Mucosa of stomach (tissue), 1 donor: ENCODE data around the gene PPDPF.

Experiments used
- H3K27me3 ChIP-seq: one replicate; pipeline ENCODE4 v1.7.0; 2013; ENCODE audit warnings: mild to moderate bottlenecking, low read length; ENCODE audit not compliant: control insufficient read depth, insufficient read depth
- H3K36me3 ChIP-seq: one replicate; pipeline ENCODE4 v1.7.0; 2013; ENCODE audit warnings: low read length; ENCODE audit not compliant: control insufficient read depth, insufficient read depth
- H3K4me1 ChIP-seq: one replicate; pipeline ENCODE4 v1.7.0; 2013; ENCODE audit warnings: mild to moderate bottlenecking, low read length; ENCODE audit not compliant: control insufficient read depth, insufficient read depth
- H3K4me3 ChIP-seq: one replicate; pipeline ENCODE4 v1.7.0; 2013; ENCODE audit warnings: low read length
- H3K9ac ChIP-seq: one replicate; pipeline ENCODE4 v1.7.0; 2013; ENCODE audit warnings: mild to moderate bottlenecking, low read length, moderate library complexity
- H3K9me3 ChIP-seq: one replicate; pipeline ENCODE4 v1.7.0; 2013; ENCODE audit warnings: mild to moderate bottlenecking, low read length, moderate library complexity; ENCODE audit not compliant: control insufficient read depth
- donor health status: Pancreatic carcinoma.

The PPDPF gene

DNA sequence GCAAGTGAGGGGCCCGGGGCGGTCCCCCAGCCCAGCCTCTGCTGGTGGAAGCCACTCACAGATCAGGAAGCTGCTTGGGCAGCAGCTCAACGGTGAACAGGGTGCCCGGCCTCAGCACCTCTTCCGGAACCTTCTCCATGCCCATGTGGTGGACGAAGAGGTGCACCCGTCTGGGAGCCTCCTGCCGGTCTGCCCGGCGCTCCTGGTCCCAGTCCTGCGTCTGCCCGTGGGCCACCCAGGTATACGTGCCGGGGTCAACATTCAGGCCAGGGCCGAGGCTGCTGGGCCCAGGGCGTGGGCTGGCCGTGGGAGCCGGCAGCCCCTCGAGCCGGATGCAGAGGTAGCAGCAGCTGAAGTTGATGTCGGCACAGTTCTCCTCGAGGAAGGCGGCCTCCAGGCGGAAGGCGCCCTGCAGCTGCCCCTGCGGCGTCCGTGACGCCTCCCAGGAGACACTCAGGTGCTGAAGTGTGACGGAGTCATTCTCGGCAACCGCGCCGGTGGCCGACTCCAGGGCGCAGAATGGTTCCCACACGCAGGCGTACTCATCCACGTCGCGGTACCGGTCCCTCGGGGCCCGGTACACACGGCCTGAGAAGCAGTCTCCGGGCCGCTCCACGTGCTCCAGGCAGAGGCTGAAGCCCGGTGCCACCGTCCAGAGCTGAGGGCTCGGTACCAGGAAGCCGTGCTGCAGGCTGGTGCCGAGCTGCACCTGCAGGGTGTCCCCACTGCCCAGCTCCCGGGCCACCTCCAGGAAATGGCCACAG, 42.1 kb downstream of the PPDPF start:
- H3K36me3 ChIP-seq = peaks cover 21% of the 10 kb centered on the region
- H3K27me3 ChIP-seq = no peaks in the 10 kb centered on the region
- no peak overlapping the region for H3K4me3 ChIP-seq
- no peak overlapping the region for H3K9ac ChIP-seq
- H3K9me3 ChIP-seq = no peaks in the 10 kb centered on the region
- no peaks in the 10 kb centered on the region for H3K4me1 ChIP-seq

DNA sequence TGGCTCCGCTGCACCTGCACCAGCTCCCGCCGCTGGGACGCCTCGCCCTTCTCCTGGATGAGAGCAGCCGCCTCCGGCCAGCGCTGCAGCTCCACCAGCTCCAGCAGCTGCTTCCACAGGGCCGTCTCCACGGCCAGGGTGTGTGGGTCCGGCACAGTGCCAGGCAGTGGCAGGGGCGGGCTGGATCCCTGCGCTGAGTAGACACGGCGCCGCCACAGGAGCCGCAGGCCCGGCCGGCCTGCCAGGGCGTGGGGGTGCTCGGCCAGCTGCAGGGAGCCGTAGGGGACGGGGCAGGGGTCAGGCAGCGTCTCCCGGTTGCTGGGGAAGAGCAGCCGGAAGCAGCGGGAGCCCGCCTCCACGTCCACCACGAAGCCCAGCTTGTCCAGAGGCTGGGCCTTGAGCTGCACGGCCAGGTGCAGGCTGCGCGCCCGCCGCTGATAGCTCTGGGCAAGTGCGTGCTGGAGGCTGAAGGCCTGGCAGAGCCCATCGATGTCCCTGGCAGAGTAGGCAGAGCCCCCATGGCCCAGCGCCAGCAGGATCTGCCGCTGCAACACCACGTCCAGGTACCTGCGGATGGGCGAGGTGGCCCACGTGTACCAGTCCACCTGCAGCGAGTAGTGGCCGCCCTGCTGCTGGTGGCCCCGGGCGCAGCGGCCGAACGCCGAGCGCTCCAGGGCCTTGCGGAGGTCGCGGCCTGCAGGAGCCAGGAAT, 42.8 kb downstream of the PPDPF start:
- H3K36me3 ChIP-seq = peaks cover 21% of the 10 kb centered on the region
- no peaks in the 10 kb centered on the region for H3K9me3 ChIP-seq
- H3K4me1 ChIP-seq = no peaks in the 10 kb centered on the region
- no peaks in the 10 kb centered on the region for H3K27me3 ChIP-seq
- H3K4me3 ChIP-seq = no peak overlapping the region
- no peak overlapping the region for H3K9ac ChIP-seq

DNA sequence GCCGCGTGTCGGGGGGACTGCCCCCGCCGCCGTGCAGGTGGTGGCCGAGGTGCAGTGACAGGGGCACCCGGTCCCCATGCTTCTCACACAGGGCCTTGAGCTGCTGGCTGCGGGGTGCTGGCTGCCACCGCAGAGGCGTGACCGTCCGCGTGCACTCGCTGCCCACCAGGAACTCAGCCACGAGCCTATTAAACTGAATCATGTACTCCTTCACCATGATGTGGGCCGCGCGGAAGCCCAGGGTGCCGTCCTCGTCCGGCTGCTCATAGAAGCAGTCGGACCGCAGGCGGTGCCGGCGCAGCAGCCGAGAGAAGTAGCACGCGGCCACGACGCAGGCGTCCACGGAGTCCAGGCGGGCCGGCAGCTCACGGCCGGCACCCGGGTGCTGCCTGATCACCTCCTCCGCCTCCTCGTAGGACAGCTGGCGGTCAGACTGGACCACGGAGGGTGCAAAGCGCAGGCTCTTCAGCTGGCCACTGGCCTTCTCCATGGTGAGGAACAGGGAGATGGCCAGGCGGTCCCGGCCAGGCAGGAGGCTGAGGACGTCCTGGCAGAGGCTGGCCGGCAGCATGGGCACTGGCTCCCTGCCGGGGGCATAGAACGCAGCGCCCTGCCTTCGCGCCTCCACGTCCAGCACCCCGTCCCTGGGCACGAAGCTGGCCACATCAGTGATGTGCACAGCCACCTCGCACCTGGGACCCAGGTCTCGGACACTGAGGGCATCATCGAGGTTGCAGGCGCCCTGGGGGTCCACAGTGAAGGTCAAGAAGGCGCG, 43.7 kb downstream of the PPDPF start:
- H3K9me3 ChIP-seq = no peaks in the 10 kb centered on the region
- no peaks in the 10 kb centered on the region for H3K27me3 ChIP-seq
- H3K4me3 ChIP-seq = no peak overlapping the region
- H3K4me1 ChIP-seq = no peaks in the 10 kb centered on the region
- H3K36me3 ChIP-seq = peaks cover 21% of the 10 kb centered on the region
- no peak overlapping the region for H3K9ac ChIP-seq

DNA sequence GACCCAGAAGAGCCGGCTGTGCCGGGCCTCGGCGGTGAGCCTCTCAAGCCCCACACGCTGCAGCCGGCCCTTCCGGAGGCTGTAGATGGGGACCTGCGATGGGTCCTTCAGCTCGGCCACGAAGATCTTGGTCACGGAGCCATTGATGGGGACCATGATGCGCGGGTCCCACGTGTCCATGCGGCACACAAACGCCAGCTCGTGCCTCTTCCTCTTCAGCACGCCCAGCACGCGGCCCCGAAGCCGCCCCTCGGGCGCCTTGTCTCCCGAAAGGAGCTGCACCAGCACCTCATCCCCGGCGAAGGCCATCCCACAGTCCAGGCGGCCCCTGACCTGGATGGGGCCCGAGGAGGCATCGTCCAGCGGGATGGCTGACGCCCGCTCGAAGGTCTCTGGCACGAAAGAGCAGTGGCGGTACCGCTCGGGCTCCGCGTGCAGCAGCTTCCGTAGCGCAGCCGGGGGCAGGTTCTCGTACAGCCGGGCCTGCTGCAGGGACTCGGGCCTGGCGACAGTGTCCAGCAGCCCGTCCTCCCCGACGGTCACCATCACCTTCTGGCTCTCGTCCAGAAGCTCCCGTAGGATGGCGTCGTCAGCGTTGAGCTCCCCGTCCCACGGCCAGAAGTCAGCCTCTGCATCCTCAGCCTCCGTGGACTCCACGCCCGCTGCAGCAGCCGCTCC, 44.6 kb downstream of the PPDPF start:
- H3K9ac ChIP-seq = no peak overlapping the region
- no peaks in the 10 kb centered on the region for H3K9me3 ChIP-seq
- peaks cover 21% of the 10 kb centered on the region for H3K36me3 ChIP-seq
- H3K27me3 ChIP-seq = no peaks in the 10 kb centered on the region
- no peak overlapping the region for H3K4me3 ChIP-seq
- H3K4me1 ChIP-seq = no peaks in the 10 kb centered on the region

DNA sequence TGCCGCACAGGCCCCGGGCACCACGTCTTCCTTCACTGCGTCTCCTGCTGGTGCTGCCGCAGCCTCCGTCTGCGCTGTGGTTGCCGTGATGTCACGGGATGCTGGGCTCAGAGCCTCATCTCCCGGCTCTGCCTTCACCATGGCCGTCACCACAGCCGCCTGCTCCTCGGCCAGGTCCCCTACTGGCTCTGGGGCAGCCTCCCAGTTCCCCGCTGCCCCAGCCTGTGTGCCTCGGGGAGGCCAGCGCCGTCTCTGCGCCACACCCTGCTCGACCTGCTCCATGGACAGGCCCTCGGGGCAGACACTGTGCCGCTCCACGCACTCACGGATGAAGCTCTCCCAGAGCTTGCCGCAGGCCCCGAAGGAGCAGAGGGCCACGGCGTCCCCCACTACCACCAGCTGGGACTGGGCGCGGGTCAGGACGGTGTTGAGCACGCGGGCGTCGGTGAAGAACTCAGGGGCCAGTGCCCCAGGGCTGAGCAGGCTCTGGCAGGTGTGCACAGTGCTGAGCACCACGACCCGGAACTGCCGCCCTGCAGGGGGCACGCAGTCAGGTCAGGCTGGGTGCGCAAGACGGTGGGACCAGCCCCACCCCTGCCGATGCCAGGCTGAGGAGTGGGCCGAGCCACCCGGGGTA, 45.3 kb downstream of the PPDPF start:
- Histone ChIP-seq H3K27me3 (no peaks in the 10 kb centered on the region), H3K4me3 (no peak overlapping the region), H3K4me1 (no peaks in the 10 kb centered on the region), H3K36me3 (peaks cover 15% of the 10 kb centered on the region), H3K9ac (no peak overlapping the region), H3K9me3 (no peaks in the 10 kb centered on the region)

DNA sequence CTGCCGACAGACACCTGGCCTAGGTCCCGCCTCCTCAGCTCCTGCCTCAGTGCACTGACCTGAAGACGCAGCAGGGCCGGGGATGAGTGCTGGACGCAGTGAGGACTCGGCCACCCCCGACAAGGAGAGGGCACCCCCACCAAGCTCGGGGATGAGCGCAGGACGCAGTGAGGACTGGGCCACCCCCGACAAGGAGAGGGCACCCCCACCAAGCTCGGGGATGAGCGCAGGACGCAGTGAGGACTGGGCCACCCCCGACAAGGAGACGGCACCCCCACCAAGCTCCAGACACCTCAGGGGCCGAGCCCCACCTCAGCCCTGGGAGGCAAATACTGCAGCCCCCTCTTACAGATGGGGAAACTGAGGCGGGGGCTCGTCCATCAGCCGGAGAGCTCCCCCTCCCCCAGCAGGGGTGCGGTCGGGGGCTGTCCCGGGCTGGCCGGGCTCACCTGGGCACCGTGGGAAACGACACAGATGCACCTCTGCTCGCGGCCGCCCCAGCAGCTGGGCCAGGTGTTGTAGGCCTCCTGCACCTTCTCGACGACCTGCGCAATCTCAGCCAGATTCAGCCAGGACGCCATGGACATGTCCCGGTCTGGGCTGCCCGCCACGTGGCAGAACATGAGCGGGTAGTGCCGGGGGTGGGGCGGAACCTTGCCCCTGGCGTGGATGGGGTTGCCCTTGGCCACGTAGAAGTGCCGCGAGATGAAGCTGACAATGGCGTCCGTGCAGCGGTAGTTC, 46.0 kb downstream of the PPDPF start:
- no peaks in the 10 kb centered on the region for H3K9me3 ChIP-seq
- no peaks in the 10 kb centered on the region for H3K4me1 ChIP-seq
- no peak overlapping the region for H3K9ac ChIP-seq
- no peak overlapping the region for H3K4me3 ChIP-seq
- H3K36me3 ChIP-seq = peaks cover 14% of the 10 kb centered on the region
- H3K27me3 ChIP-seq = no peaks in the 10 kb centered on the region

DNA sequence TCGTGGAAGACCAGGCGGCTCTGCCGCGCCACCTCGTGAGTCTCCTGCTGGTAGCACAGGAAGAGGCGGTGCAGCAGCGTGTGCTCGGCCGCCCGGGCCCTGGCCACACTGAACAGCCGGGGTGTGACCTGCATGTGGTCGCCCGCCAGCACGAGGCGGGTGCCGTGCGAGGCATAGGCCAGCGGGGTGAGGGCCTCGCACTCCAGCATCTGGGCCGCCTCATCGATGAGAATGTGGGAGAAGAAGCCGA, 46.5 kb downstream of the PPDPF start:
- Histone ChIP-seq H3K4me1 (no peaks in the 10 kb centered on the region), H3K9me3 (no peaks in the 10 kb centered on the region), H3K27me3 (no peaks in the 10 kb centered on the region), H3K36me3 (peaks cover 13% of the 10 kb centered on the region), H3K4me3 (no peak overlapping the region), H3K9ac (no peak overlapping the region)

DNA sequence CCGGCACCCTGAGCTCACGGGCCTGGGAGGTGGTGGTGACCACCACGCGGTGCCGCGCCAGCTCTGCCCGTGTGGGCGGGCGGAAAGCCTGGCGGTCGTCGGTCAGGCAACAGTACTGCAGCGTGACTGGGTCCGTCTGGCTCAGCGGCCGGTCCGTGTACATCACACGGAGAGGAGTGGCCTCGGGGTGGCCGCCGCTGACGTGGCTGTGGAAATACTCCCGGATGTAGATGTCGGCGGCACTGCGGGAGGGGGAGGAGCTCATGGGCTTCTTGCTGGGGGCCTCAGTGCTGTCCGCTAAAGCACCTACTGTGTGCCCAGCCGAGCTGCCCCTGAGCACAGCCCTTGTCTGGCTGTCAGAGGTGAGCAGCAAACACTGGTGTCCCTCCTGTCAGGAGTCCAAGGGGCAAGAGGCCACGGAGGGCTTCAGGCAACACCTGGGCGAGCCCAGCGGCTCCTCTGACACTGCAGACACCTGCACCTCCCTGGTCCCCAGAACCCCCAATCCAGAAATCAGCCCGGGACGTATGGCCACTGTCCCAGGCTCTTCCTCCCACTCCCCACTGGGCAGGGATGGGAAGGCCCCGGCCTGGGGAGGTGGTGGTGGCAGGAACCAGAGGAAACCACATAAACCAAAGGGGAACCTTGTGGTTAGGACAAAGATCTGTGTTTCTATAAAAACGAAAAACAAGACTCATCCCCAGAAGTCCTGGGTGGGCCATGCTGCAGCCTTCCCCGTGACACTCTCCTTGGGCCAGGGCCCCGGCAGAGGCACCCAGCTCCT, 47.0 kb downstream of the PPDPF start:
- Histone ChIP-seq H3K36me3 (peaks cover 9% of the 10 kb centered on the region), H3K9ac (no peak overlapping the region), H3K27me3 (no peaks in the 10 kb centered on the region), H3K4me1 (no peaks in the 10 kb centered on the region), H3K9me3 (no peaks in the 10 kb centered on the region), H3K4me3 (no peak overlapping the region)

DNA sequence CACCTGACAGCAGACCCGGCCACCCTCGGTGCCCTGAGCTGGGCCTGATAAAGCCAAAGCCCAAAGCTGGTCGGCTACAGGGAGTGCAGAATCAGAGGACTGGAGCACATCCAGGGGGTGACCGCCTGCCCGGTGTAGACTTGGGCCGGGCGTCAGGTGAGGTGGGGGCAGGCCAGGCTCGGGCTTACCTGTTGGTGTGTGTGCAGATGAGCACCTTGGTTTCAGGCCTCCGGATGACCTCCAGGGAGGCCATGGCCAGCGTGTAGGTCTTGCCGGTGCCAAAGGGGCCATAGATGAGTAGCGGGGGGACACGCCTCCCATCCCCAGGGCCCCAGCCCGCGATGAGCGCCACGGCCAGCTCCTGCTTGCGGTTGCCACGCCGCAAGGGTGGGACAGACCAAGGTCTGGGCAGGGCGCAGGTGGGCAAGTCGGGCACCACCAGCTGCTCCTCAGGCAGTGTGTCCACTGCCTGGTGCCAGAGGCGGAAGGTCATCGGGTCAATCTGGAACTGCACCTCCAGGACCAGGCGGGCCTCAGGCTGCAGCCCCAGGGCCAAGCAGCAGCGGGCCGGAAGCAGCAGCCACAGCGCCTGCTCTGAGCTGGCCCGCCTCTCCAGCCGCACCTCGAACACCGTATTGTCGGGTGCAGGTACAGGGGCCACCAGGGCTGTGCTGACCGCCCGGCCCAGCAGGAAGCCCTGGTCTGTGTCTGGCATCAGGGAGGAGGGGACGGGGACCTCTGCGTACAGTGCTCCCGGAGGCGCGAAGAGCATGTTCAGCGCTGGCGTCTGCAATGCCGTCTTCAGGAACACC, 47.8 kb downstream of the PPDPF start:
- Histone ChIP-seq H3K4me1 (peaks cover 4% of the 10 kb centered on the region), H3K27me3 (no peaks in the 10 kb centered on the region), H3K36me3 (peaks cover 4% of the 10 kb centered on the region), H3K4me3 (no peak overlapping the region), H3K9ac (no peak overlapping the region), H3K9me3 (no peaks in the 10 kb centered on the region)
